GM21390 (cell line): ENCODE measurements around the gene SPATA6.
"Not testable (repeated sequence)": the region's sequence is repeated elsewhere in the genome, so short reads cannot be mapped to it uniquely, and the experiment has no call there.

Experiments
- ATAC-seq: cut with Tn5 transposase; IDR thresholded peaks from one replicate; pipeline ENCODE4 v1.9.1; 2021; ENCODE audit not compliant: unreplicated experiment

Gene SPATA6

DNA sequence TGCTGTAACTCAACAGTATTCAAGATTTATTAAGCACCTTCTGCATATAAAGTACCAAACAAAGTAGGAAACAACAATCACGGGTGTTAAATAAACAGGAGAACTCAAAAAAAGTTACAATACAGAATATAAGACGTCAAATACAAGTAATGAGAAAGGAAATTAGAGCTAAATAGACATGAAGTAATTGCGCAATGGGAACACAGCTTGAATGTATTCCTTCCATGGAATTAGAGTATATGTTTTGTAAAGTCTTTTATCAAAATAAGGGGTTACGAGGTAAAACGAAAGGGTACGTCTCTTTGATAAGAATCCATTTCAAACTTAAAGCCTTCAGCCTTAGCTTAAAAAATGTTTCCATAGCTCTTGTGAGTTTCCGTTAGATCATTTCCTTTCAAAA is 109.1 kb downstream of the SPATA6 start:
- ATAC-seq: no peak

DNA sequence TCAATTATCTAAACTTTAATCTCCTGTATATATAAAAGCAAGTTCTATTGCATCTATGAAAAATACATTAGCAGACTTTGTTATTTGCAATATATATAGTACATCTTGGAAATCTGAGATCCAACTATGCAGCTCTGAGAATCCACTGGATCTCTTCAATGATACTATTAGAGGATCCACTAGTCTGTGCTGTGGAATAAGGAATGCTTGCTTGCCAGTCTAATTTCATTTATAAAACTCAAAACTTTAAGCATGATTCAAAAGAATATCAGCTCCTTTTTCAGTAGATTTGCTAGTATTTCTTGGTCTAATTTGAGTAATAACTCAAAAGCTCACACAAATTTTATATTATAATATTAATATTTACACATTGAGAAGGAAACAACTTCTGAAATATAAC is 115.1 kb downstream of the SPATA6 start:
- no peak for ATAC-seq

DNA sequence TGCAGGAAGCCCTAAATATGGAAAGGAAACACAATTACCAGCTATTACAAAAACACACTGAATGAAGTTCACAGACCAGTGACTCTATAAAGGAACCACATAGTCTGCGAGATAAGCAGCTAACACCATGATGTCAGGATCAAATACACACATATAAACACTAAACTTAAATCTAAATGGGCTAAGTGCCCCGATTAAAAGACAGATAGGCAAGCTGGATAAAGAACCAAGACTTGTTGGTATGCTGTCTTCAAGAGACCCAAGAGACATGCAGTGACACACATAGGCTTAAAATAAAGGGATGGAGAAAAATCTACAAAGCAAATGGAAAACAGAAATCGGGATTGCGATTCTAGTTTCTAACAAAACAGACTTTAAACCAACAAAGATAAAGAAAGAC is 127.6 kb downstream of the SPATA6 start:
- ATAC-seq: no peak

DNA sequence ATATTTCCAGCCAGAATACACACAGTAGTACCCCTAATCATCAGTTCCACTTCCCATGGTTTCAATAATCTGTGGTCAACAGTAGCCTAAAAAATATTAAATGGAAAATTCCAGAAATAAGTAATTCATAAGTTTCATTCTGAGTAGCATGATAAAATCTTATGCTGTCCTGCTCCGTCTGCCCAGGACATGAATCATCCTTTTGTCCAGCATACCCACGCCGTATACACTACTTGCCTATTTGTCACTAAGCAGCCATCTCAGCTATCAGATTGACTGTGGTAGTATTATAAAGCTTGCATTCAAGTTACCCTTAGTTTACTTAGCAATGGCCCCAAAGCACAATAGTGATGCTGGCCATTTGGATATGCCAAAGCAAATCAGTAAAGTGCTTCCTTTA is 130.8 kb downstream of the SPATA6 start:
- ATAC-seq: no peak

DNA sequence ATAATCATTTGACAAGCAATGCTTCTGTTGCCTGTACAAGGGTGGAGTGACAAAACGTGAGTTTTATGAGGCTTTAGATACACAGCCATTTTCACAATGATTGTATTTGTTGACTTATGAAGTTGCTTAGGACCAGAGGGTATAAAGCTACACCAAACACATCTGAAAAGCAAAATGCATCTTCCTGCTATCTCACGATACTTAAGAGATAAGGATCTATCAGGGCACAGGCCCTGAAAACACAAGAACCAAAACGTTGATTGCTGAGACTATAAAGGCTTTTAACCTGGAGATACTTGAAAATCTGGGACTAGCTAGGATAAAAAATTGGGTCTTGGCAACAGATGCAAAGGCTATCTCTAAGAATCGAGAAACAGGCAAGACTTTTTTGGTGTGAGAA is 133.7 kb downstream of the SPATA6 start:
- ATAC-seq: no peak

DNA sequence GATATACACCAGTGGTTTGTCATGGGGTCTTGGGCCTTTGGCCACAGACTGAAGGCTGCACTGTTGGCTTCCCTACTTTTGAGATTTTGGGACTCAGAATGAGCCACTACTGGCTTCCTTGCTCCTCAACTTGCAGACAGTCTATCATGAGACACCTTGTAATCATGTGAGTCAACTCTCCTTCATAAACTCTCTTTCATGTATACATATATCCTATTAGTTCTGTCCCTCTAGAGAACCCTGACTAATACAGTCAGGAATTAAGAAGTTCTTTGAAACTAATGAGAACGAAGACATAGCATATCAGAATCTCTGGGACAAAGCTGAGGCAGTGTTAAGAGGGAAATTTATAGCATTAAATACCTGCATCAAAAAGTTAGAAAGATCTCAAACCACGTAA is 138.7 kb downstream of the SPATA6 start:
- no peak for ATAC-seq

DNA sequence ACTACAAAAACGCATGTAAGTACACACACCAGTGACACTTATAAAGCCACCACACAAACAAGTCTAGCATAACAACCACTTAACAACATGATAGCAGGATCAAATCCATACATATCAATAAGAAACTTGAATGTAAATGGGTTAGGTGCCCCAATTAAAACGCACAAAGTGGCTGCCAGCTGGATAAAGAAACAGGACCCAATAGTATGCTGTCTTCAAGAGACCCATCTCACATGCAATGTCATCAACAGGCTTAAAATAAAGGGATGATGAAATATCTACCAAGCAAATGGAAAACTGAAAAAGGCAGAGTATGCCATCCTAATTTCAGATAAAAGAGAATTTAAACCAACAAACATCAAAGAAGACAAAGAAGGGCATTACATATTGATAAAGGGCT is 139.9 kb downstream of the SPATA6 start:
- no peak for ATAC-seq

DNA sequence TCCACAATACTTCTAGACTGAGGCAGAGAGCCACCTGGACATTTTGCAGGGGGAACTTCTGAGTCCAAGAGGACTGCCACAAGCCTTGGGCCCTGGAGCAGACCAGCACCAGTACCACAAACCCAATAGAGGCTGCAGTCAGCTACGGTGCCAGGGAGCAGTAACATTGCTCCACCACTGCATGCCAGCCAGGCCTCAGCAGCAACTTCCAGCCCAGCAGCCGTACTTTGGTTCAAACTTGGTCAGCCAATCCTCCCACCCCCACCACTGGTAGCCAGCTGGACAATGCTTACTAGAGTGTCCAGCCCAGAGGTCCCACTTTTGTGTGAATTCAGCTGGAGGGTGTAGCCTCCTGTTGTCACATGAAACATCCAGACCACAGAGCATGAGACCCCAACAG is 142.1 kb downstream of the SPATA6 start:
- ATAC-seq: no peak

DNA sequence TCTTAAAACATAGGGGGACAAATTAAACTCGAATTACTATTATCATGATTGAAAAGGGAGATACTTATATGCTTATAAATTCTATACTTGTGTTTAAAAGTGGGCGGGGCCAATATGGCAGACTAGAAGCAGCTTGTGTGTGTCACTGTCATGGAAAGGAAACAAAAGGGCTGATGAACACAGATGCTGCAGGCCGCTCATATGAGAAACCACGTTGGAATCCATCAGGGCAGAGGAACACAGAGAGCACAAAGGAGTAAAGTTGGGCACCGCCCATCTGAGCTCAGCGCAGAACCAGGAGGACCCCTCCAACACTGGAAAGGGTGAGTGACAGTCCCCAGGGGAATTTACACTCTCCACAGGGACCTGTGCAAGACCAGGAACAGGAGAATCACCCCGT is 142.5 kb downstream of the SPATA6 start:
- ATAC-seq: no peak

DNA sequence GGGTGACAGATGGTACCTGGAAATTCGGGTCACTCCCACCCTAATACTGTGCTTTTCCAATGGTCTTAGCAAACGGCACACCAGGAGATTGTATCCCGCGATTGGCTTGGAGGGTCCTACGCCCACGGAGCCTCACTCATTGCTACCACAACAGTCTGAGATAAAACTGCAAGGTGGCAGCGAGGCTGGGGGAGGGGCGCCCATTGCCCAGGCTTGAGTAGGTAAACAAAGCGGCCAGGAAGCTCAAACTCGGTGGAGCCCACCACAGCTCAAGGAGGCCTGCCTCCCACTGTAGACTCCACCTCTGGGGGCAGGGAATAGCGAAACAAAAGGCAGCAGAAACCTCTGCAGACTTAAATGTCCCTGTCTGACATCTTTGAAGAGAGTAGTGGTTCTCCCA is 160.2 kb downstream of the SPATA6 start:
- ATAC-seq: not testable (repeated sequence)

DNA sequence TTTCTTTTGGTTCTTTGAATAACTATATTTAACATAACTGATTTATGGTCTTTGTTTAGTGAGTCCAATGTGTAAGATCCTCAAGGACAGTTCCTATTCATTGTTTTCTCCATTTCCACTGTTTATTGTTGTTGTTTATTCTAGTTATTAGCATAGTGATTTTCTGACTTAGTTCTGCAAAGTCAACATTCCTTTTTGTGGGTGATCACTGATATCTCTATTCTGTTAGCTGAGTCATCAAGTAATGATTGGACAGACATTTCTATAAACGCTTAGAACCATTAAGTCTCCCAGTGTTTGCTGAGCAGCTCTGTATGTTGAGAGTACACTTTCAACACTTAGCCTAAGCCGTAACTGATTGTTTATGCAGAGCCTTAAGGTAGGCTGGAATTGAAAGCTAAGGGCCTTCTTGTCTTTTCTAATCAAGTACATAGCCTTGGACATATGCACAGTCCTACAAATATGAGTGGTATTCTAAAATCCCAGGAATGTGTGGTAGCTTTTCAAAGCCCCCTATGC is 162.4 kb downstream of the SPATA6 start:
- no peak for ATAC-seq

DNA sequence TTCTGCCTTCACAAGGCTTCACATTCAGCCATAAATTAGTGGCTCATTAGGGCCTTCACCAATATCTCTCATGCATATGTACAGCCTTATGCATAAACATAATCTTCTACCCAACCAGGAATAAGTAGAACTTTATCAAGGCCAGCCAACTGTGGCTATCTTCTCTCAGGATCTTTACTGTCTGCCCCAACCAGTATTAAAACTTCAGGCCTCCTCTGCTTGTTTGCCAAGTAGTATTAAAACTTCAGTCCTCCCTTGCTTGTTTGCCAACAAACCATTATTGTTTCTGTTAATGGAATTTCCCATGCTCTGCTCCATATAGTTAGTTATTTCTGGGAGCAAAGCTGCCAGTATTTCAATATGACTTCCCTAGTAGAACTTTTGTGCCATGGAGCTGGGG is 169.4 kb downstream of the SPATA6 start:
- ATAC-seq: no peak

DNA sequence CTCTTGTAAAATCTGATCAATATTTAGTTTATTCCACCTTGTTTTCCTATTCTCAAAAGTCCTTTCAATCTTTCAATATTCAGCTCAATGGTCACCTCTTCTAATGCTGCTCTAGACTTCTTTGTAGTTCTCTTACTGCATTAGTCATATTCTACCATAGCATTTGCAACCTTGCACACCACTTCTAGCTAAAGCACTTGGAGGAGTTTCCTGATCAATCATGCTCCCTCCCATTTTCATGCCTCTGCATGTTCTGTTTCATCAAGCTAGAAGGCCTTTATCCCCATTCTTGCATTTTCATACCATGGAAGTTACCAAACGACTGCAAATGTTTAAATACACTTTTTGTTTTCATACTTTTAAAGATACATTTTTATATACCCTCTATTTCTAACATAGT is 177.3 kb downstream of the SPATA6 start:
- ATAC-seq: no peak

DNA sequence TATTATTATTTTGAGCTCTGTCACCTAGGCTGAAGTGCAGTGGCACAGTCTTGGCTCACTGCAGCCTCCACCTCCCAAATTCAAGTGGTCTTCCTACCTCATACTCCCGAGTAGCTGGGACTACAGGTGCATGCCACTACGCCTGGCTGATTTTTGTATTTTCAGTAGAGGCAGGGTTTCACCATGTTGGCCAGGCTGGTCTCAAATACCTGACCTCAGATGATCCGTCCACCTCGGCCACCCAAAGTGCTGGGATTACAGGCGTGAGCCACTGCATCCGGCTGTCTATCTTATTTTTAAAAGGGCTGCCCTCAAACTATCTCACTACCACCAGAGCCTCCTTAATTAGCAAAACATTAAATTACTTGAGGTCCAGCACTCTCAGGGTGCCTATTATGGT is 177.9 kb downstream of the SPATA6 start:
- not testable (repeated sequence) for ATAC-seq

DNA sequence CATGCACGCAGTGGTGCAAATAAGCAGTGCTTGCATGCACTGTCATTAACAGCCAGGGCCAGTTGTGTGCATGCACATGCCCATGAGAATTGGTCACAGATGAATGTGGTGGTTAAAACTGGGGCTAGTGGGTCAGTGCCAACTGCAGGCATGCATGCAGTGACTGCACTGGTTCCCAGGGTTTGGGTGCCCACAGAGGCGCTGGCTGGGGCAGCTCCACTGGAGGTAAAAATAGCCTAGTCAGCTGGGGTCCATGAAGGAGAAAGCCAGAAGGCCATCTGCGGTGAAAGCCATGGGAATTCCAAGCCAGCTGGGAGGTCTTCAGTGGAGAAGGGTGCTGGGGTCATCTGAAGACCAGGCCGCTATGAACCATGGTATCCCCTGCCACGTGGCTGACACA is 179.3 kb downstream of the SPATA6 start:
- ATAC-seq: no peak

DNA sequence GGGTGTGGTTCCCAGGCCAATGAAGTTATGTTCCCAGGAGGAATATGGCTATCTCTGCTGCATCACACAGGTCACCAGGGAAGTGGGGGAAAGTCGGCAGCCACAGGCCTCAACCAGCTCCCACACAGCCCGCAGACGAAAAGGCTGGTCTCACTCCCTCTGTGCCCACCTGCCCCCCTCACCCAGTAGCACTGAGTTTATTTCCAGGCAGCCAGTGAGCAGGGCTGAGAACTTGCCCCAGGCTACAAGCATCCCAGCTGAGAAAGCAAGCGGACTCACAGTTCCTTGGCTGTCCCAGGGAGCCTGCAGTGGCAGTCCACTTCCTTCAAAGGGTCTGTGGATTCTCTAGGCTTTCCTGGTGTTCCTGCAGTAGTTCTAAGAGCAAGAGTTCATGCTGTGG is 180.6 kb downstream of the SPATA6 start:
- no peak for ATAC-seq

DNA sequence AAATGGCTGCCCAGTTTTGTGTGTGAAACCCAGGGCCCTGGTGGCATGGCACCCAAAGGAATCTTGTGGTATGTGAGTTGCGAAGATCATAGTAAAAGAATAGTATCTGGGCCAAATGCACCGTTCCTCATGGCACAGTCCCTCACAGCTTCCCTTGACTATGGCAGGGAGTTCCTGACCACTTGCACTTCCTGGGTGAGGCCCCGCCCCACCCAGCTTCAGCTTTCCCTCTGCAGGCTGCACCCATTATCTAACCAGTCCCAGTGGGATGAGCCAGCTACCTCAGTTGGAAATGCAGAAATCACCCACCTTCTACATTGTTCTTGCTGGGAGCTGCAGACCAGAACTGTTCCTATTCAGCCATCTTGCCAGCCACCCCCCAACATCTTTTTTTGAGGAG is 186.5 kb downstream of the SPATA6 start:
- ATAC-seq: no peak

DNA sequence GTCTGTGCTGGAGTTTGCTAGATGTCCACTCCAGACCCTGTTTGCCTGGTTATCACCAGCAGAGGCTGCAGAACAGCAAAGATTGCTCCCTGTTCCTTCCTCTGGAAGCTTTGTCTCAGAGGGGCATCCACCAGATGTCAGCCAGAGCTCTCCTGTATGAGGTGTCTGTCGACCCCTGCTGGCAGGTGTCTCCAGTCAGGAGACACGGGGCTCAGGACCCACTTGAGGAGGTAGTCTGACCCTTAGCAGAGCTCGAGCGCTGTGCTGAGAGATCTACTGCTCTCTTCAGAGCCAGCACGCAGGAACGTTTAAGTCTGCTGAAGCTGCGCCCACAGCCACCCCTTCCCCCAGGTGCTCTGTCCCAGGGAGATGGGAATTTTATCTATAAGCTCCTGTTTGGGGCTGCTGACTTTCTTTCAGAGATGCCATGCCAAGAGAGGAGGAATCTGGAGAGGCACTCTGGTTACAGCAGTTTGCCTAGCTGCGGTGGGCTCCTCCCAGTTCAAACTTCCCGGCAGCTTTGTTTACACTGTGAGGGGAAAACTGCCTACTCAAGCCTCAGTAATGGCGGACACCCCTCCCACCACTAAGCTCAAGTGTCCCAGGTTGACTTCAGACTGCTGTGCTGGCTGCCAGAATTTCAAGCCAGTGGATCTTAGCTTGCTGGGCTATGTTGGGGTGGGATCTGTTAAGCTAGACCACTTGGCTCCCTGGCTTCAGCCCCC is 187.1 kb downstream of the SPATA6 start:
- ATAC-seq: not testable (repeated sequence)

DNA sequence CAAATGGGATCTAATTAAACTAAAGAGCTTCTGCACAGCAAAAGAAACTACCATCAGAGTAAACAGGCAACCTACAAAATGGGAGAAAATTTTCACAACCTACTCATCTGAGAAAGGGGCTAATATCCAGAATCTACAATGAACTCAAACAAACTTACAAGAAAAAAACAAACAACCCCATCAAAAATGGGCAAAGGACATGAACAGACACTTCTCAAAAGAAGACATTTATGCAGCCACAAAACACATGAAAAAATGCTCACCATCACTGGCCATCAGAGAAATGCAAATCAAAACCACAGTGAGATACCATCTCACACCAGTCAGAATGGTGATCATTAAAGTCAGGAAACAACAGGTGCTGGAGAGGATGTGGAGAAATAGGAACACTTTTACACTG is 189.7 kb downstream of the SPATA6 start:
- ATAC-seq: not testable (repeated sequence)

DNA sequence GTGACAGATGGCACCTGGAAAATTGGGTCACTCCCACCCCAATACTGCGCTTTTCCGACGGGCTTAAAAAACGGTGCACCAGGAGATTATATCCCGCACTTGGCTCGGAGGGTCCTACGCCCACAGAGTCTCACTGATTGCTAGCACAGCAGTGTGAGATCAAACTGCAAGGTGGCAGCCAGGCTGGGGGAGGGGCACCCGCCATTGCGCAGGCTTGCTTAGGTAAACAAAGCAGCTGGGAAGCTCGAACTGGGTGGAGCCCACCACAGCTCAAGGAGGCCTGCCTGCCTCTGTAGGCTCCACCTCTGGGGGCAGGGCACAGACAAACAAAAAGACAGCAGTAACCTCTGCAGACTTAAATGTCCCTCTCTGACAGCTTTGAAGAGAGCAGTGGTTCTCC is 194.6 kb downstream of the SPATA6 start:
- not testable (repeated sequence) for ATAC-seq

DNA sequence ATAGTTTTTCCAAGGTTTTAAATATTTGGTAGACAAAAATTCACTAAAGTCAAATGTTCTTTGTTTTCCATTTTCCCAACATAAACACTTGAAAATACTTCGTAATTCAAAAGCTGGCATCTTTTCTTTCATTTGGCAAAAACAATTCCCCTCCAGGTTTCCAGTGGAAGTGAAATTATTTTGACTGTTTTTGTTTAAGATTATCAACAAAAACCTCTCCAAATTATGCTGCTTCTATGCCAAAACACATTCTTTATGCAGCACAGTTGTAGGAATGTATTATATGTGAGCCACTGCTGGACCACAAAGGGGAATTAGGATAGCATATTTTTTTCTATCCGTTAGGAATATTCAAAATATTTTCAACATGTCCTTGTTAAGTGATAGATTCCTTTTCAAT is 205.4 kb downstream of the SPATA6 start:
- ATAC-seq: no peak

DNA sequence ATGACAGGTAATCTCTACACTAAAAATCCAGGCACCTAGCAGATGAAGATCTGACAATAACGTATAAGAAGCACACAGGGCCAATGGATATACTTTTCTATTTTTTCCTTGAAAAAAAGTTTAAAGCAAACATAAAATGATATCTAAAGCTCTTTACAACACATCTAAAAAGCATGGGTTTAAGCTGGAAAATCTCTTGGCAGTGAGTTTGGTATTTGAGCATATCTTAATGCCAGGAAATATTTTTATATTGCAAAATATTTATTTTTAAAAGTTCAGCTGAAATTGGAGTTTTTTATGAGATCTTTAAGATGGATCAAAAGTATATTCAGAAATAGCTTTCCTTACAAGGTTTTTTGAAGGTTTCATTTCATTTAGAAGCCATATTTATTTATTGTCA is 209.0 kb downstream of the SPATA6 start:
- no peak for ATAC-seq

DNA sequence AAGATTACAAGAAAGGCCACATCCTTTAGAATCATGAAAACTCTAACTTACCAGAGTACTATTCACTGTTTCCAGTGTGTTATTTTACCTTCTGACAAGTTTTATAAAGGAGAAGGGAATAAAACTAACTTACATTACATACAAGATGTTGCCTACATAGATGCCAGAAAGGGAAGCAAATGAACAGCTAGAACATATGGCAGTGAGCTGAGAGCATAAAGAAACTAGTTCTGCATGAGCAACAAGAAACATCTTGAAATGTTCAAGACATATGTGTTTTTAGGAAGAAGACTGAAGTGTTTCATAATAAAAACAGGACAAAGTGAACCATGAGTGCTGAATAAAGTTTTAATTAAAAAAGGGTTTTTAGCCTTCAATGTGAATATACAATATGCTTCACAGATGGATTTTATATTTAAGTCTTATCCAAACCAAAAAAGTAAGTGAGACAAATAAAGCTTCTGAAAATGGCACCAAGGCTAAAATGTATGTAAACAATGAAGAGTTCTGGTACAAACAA is 210.1 kb downstream of the SPATA6 start:
- ATAC-seq: no peak
